GM08714 (cell line): ENCODE measurements around the gene CEMP1.
A peak's percentile ranks its signal among the peaks of the same experiment; 100 is the strongest.

Experiments used
- H3K4me3 ChIP-seq: fragments of 200-500 bp; sonication (Bioruptor generic); 2 replicates; pipeline ENCODE4 v1.5.1; 2014; ENCODE audit warnings: mild to moderate bottlenecking, low read length, inconsistent platforms
- ZNF274 ChIP-seq: IDR thresholded peaks from 2 replicates; pipeline ENCODE4 v1.6.1; 2012; ENCODE audit warnings: mild to moderate bottlenecking, low read depth, low read length

The CEMP1 gene

DNA sequence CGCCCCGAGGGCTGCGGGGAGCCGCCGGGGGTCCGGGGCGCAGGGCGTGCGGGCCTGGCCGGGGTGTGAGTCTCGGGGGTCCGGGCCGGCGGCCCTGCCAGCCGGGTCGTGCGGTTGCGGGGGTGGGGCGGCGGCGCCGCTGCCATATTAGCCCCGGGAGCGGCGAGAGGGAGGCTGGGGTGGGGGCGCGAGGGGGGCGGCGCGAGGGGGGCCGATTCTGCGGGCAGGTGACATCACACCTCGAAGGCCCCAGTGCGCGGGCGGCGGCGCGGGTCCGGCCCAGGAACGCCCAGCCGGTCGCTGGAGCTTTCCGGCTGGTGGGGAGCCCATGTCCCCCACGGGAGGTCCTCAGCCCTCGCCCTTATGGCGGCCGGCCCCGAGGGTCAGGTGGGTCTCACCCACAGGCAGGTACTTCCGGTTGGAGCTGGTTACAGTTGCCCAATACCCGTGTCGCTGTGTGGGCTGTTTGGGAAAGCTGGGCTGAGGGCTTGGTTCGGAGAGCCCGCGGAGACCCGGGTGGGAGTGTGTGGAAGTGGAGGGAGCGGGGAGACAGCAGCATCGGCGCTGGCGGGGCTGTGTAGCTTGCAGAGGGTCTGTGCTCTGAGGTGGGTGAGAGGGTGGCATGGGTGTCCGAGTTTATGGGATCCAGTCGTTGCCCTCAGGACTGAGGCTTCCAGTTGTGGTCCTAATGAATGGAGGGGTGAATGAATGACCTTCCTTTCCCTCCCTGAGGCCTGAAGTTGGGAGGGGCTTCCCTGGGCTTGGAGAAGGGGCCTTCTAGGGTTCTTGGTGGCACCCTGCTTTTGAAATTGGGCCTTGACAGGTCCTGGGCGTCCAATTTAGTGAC is 16.7 kb downstream of the CEMP1 start:
- peak overlapping the region; percentile 73 for H3K4me3 ChIP-seq
- TF ChIP-seq ZNF274: no peak

DNA sequence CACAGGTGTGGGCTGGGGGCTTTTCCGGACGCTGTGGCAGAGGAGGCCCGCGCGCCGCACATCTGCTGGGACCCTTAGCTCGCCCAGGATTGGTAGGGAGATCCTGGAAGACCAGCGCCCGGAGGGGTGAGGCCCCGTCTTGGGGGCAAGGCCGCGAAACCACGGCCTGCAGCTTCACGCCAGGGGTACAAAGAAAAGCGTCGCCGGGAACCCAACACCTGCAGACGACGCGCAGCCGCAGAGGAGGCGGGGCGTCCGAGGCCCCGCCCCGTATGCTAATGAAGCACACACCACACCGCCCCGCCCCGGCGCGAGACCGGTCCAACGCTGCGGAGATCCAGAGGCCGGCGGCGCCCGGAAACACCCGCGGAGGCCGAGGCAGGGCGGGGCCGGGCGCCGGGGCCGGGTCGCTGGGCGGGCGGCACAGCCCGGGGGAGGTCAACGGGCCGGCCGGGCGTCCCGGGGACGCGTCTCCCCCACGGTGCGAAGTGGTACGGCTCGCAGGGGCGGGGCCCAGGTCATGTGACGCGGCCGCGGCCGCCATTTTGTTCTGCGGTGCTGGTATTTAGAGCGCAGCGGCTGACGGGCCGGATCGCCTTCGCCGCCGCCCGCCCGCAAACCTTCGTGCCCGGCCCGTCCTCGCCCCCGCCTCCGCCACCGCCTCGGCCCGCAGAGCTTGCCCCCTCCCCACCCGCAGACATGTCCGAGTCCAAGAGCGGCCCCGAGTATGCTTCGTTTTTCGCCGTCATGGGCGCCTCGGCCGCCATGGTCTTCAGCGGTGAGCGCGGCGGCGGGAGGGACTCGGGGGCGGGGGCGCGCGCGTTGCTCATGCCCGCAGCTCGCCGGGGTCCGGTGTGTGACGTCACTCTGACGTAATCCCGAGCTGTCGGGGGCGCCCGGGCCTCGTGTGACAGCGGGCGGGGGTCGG is 17.5 kb downstream of the CEMP1 start, which contains the start of gene ATP6V0C:
Gene ATP6V0C (plus strand): TSS at position 548 of the 928 bp plus-strand sequence. CDS start 152 bp downstream, at position 700.
- TF ChIP-seq ZNF274: no peak
- H3K4me3 ChIP-seq: peak within 1 kb of the TSS; percentile 73

DNA sequence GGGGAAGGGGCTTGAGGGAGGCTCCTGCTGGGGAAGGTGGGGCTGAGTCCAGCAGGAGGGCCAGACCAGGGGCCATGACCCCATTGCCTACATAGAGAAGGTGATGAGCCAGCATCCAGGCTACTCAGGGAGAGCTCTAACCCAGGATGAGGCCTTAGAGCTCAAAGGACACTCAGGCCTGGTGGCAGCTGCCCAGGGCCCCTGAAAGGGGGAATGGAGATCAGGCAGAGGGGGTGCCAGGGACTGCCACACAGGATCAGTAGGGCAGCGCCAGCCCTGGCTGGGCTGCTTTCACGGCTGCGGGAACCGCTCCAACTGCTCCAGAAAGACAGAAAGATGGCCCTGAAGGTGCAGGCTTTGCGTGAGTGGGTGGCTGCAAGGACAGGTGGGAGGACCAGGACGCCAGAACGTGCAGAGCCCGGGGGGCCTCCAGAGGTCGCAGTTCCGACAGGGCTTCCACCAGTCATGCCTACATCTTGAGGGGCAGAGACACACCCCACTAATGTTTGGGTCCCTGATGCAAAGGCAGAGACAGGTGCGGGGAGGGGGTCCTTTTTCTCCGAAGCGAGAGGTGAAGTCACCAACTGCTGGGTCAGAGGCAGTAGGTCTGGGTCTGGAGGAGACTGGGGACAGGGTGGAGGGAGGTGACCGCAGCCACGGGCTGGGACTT is 18.3 kb downstream of the CEMP1 start:
- TF ChIP-seq ZNF274: no peak
- H3K4me3 ChIP-seq: peak overlapping the region; percentile 21; the same call in 1 of the 2 replicates

DNA sequence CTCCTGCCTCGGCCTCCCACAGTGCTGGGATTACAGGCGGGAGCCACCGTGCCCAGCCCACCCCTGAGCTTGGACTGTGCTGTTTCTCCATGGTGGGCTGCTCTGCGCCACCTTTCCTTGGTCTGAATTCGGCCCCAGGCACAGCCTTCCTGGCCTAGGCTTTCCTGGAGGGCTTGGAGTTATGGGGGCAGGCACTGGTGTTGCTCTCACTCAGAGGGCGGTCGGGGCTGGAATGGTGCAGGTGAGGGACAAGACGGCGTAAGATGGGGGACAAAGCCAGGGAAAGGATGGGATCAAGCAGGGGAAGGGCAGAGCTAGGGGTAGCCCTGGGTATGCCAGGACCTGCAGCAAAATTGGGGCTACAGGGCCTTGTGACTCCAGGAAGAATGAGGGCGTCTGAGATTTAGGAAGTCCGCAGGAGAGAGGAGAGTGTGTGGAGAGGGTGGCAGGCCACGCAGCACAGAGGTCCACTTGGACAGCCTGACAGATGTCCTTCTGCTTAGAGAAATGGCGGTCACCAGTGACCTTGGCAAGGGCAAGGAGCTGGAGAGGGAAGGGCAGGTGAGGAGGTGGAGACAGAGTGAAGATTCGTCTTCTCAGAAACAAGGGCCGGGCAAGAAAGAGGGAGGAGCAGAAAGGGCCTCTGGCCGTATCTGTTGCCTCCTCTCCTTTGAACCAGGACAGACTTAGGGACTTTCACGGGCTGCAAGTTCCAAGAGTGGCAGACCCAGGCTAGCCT is 19.0 kb downstream of the CEMP1 start:
- no peak overlapping the region for H3K4me3 ChIP-seq
- TF ChIP-seq ZNF274: no peak

DNA sequence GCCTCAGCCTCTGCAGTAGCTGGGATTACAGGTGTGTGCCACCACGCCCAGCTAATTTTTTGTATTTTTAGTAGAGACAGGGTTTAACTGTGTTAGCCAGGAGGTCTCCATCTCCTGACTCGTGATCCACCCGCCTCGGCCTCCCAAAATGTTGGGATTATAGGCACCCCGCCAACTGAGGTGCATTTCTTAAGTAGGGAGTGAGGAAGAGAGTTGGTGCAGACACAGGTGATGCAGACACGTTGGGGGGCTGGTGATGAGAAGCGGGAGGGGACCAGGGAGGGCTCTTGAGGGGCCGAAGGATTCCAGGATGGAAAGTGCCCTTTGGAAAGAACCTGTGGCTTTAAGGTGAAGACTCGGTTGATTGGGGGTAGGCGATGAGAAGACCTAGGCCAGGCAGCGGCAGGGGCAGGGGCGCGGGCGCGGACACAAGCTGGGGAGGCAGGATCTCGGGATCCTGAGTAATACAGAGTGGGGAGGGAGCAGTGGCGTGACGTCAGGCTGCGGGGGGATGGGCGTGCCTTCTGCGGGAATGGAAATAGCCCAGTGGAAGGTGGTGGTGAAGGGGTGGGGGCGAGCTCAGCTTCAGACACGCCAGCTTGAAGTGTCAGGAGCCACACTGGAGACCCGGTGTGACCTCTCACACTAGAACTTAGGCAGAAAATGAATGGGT is 19.9 kb downstream of the CEMP1 start:
- TF ChIP-seq ZNF274: no peak
- no peak overlapping the region for H3K4me3 ChIP-seq

DNA sequence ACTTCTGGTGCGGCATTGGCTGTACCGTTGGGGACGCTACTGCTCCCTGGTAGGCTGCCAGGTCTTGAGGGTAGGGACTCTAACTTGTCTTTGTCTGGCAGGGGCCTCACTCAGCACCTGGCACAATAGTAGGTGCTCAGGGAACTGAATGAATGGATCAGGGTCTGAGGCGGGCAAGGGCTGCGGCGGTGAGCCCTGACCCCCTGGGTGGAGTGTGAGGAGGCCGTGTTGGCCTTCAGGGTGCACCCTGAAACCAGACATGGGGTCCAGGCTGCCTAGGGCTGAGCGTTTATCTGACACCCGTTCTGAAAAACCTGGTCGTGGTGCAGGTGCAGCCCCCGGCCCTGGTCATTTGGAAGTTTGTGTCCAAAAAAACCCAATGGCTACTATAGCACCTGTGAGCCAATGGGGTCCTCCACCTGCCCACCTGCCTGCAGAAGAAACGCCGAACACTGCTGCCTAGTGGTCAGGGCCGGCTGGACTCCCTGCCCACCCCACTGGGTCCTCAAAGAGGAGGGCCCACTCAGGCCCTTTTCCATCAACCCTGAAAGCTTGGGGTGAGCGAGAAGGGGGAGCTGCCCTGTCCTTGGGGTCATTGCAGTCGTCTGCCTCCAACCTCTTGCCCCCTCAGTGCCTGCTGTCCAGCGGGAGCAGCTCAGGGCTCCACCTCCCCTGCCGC is 22.3 kb downstream of the CEMP1 start:
- no peak overlapping the region for H3K4me3 ChIP-seq
- TF ChIP-seq ZNF274: no peak

DNA sequence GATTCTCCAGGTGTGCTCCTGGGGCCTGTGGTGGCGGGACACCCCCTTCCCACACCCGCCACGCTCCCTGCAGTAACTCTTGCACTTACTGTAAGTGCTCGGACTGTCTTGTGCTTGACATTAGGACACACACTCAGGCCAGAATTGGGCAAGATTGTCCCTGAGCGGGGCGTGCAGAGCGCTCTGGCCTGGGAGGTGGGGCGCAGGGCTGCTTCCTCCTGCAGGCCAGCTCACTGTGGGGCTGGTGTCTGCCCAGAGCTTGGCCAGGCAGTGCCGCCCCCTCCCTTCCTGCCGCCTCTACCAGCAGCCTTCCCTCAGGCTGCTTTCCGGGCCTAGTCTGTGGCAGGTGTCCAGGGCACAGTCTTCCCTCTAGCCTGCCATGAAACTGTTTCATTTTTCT is 23.5 kb downstream of the CEMP1 start:
- H3K4me3 ChIP-seq: no peak overlapping the region
- TF ChIP-seq ZNF274: no peak

DNA sequence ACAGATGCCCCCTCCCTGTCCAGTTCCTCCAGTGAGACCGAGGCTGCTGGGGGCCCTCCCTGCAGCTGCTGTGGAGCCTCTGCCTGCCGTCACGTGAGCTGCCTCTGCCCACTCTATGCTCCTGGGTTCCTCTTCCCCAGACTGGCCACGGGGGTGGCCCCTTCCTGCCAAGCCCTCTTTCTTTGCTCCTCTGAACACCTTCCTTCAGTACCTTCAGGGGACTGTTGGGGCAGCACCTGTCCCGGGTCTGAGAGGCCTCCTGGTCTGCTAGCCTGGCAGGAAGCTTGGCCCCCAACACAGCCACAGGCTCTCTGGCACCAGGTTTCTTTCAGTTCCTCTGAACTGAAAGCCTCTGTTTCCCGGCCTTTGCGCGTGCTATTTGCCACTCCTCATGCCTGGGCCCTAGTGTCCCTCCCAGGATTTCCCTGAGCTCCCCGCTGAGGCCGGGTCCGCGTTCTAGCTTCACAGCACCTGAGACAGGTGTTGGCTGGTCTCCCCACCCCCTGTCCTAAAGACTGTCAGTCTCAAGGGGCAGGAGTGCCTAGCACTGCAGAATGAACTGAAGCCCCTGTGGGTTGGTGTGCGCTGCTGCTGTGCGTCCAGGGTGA is 24.1 kb downstream of the CEMP1 start:
- no peak for TF ChIP-seq ZNF274
- no peak overlapping the region for H3K4me3 ChIP-seq

DNA sequence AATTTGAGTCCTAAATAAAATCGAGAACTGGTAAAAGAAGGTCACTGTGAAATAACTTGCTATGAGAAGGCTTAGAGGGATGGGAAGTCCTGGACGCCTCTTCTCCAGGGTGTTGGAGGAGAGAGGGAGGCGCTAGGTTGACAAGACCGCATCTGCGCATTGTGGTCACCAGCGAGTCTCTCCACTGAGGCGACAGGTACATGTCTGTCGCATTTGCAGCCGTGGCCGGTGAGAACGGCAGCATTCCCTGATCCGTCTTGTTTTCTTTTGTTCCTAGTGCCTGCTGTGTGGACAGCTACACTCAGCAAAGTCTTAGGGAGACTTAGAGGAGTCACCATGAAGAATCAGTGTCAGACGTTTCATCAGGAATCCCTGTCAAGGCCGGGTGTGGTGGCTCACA is 25.5 kb downstream of the CEMP1 start:
- no peak for TF ChIP-seq ZNF274
- no peak overlapping the region for H3K4me3 ChIP-seq

DNA sequence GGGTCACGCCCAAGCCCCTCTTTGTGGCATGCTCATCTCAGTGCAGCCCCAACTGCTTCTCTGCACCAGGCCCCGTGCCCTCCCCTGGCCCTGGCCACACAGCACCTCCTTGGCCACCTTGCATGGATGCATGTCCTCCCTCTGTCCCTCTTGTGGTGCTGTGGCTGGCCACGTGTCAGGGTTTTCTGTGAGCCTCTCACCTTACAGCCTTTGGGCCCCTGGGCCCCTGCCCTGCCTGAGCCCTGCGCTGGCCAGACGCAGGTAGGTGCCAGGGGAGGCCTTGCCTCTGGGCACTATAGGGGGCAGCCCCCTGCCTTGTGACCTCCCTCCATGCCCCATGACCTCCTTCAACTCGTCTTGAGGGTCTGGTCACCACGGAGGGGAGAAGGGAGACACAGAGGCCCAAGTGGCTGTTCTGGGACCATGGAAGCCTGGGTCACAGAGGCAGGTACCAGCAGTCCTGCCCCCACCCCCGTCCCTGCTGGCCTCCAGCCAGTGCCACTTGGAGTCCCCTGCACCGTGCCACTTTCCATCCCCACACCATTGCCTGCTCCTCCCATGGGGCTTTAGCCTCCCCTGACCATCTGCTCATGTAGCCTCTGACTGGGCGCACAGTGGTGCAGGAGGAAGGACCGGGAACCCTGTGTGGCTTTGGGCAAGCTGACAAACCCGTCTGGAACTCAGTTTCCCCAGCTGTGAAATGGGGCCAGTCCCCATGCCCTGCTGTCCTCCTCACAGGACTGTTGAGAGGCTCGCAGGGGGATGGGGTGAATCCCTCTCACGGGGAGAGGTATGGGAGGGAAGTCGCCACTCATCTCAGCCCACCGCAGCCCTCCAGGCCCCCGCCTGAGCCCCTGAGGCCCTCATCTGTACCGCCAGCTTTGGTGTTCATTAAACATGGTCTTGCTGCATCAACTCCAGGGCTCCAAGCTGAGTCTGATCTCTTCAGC is 29.0 kb downstream of the CEMP1 start:
- no peak for TF ChIP-seq ZNF274
- H3K4me3 ChIP-seq: no peak overlapping the region
